ENCODE results near the gene NEUROD2. TPM values are rescaled to one million over a fixed set of nuclear protein-coding genes. Genes with fewer than 3 reads are reported as not detected.
A peak's percentile ranks its signal among the peaks of the same experiment; 100 is the strongest.

The NEUROD2 gene
- total RNA-seq, 2 experiments from 2014 or later: not detected

DNA sequence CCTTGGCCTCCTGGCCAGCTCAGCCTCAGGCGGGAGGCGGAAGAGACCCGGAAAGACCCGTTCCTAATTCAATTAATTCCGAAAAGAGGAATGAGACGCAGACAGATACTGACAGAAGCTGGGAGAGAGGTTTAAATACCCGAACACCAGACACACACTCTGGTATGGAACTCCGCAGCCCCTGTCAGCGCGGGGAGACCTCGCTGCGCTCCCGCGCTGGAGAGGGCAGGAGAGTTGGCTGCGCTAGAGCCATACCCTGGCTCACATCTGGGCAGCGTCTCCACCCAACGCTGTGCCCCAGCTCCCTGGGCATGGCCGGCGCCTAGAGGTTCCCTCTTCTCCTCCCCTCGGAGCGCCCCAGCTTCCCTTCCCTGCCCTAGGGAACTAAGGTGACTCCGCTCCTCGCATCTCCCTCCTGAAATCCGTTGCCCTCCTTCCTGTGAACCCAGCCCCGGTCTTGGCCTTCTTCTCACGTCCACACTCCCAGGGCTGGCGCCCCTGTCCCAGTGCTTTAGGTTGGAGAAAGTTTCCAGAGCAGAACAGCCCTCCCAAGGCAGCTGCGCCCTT is 8.0 kb downstream of the NEUROD2 start:
- DNase-seq (peak in 1 of 14 experiments; percentile 10), ATAC-seq (ENCODE audit: poor library complexity) (peak; percentile 21)
- Histone ChIP-seq H3K4me1 (ENCODE audit: insufficient read depth, low read length) (peaks cover 54% of the 10 kb centered on the region), H3K27me3 (ENCODE audit: control insufficient read depth in 1 of 2, insufficient read depth in 2 of 2, low read length in 2 of 2) (peaks cover 90 to 99% of the 10 kb centered on the region in 2 experiments), H3K4me3 (ENCODE audit: low read length) (no peak overlapping the region), H3K9me3 (ENCODE audit: control insufficient read depth in 1 of 2, insufficient read depth in 1 of 2, low read length in 2 of 2) (peaks cover 0 to 28% of the 10 kb centered on the region in 2 experiments), H3K36me3 (ENCODE audit: insufficient read depth, low read length) (no peaks in the 10 kb centered on the region), H3K27ac (ENCODE audit: low read depth in 1 of 2, low read length in 2 of 2) (no peak overlapping the region)
- H3K27ac Mint-ChIP-seq: no peak overlapping the region
- intact Hi-C loops (cut with DNase I, micrococcal nuclease): no loop called here
- CTCF ChIA-PET: interaction anchor here (0.6 to 1.7 kb wide), 3 partner anchors 22 to 370 kb away, joined by 3 to 9 read pairs (median 3); partner anchors contain the start of gene PNMT
- H3K36me3 Mint-ChIP-seq (ENCODE audit: low read depth): no peaks in the 10 kb centered on the region
- TF ChIP-seq, protein P1, sequence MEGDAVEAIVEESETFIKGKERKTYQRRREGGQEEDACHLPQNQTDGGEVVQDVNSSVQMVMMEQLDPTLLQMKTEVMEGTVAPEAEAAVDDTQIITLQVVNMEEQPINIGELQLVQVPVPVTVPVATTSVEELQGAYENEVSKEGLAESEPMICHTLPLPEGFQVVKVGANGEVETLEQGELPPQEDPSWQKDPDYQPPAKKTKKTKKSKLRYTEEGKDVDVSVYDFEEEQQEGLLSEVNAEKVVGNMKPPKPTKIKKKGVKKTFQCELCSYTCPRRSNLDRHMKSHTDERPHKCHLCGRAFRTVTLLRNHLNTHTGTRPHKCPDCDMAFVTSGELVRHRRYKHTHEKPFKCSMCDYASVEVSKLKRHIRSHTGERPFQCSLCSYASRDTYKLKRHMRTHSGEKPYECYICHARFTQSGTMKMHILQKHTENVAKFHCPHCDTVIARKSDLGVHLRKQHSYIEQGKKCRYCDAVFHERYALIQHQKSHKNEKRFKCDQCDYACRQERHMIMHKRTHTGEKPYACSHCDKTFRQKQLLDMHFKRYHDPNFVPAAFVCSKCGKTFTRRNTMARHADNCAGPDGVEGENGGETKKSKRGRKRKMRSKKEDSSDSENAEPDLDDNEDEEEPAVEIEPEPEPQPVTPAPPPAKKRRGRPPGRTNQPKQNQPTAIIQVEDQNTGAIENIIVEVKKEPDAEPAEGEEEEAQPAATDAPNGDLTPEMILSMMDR (IDR thresholded peaks at IDR 0.05): no peak
- H3K9me3 Mint-ChIP-seq: no peaks in the 10 kb centered on the region
- H3K27me3 Mint-ChIP-seq: peaks cover 93% of the 10 kb centered on the region
- H3K4me1 Mint-ChIP-seq (ENCODE audit: low read depth): peaks cover 23% of the 10 kb centered on the region
- H3K4me3 Mint-ChIP-seq: no peak overlapping the region
- POLR2A ChIA-PET: no interaction called here

DNA sequence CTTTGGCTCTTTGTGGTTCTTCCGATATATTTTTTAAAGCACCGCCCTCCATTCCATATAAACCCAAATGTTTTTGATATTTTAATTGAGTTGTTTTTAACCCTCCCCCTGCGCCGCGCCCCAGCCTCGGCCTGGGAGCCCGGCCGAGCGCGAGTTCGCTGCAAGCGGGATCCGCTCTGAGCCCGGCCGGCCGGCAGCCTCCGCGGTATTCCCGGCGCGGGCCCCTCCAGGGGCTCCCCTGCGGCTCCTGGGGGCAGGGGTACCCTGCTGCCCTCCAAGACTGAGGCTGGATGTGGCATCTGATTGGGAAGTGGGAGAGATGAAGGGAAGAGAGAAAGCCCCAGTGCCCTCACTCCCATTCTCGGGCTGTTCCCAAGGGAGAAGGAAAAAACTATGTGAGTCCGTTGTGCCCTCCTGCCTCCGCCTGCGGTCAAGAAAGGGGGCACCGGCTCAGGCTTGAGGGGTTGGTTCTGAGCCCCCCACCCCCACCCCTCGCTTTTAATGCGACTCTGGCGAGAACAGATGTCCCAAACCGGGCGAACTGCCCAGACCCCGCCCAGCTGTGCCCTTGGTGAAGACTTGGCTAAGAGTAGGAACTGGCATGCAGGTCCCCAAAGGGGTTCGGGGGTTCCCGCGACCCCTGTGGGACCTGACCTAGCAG is 8.6 kb downstream of the NEUROD2 start:
- CTCF ChIA-PET: interaction anchor here (0.6 to 1.6 kb wide), 2 partner anchors 69 to 370 kb away, joined by 3 read pairs; partner anchors contain the start of gene PNMT
- POLR2A ChIA-PET: interaction anchor here (0.6 kb wide), 1 partner anchor 89 kb away, joined by 3 read pairs; the partner anchor contains the start of gene PGAP3
- no peak overlapping the region for H3K4me3 ChIP-seq (ENCODE audit: low read length)

DNA sequence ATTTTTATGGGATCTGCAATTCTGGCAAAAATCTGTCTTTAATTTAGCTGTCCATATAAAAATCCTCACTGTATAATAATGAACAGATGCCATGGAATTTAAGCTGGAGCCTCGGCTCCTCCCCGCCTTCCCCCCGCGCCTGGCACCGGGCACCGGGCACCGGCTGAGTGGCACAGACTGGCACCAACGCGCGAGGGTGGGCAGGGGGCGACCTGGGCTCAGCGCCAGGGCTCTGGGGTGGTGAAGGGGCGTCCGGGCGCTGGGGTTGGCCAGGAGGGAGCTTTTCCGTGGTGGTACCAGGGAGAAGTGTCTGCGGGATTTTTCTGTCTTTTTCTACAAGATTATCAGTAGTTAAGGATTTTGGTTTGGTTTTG is 9.1 kb downstream of the NEUROD2 start:
- TF ChIP-seq, protein P1 (IDR thresholded peaks at IDR 0.05): no peak
- DNase-seq: no peak
- Histone ChIP-seq H3K9me3 (ENCODE audit: control insufficient read depth in 1 of 2, insufficient read depth in 1 of 2, low read length in 2 of 2) (peaks cover 0 to 28% of the 10 kb centered on the region in 2 experiments), H3K4me1 (ENCODE audit: insufficient read depth, low read length) (peaks cover 42% of the 10 kb centered on the region), H3K36me3 (ENCODE audit: insufficient read depth, low read length) (no peaks in the 10 kb centered on the region), H3K4me3 (ENCODE audit: low read length) (no peak overlapping the region), H3K27ac (ENCODE audit: low read depth in 1 of 2, low read length in 2 of 2) (no peak overlapping the region), H3K27me3 (ENCODE audit: control insufficient read depth in 1 of 2, insufficient read depth in 2 of 2, low read length in 2 of 2) (peaks cover 90 to 93% of the 10 kb centered on the region in 2 experiments)
- CTCF ChIA-PET: interaction anchor here (1.6 kb wide), 1 partner anchor 70 kb away, joined by 3 read pairs; the partner anchor contains the start of gene PNMT
- no peak for ATAC-seq (ENCODE audit: poor library complexity)
- Mint-ChIP-seq H3K36me3 (ENCODE audit: low read depth) (no peaks in the 10 kb centered on the region), H3K9me3 (no peaks in the 10 kb centered on the region), H3K4me1 (ENCODE audit: low read depth) (peaks cover 18% of the 10 kb centered on the region), H3K27me3 (peaks cover 95% of the 10 kb centered on the region), H3K27ac (no peak overlapping the region), H3K4me3 (no peak overlapping the region)
- intact Hi-C loops (cut with DNase I, micrococcal nuclease): no loop called here
- POLR2A ChIA-PET: interaction anchor here (0.6 kb wide), 1 partner anchor 89 kb away, joined by 3 read pairs; the partner anchor contains the start of gene PGAP3

More for the DNA sequence above, 8.6 kb downstream of the NEUROD2 start:
- peaks cover 20% of the 10 kb centered on the region for H3K4me1 Mint-ChIP-seq (ENCODE audit: low read depth)
- H3K9me3 Mint-ChIP-seq: no peaks in the 10 kb centered on the region
- TF ChIP-seq, protein P1 (IDR thresholded peaks at IDR 0.05): no peak
- DNase-seq (peak in 2 of 14 experiments; percentile 13 to 14), ATAC-seq (ENCODE audit: poor library complexity) (no peak)
- Histone ChIP-seq H3K9me3 (ENCODE audit: control insufficient read depth in 1 of 2, insufficient read depth in 1 of 2, low read length in 2 of 2) (peaks cover 0 to 28% of the 10 kb centered on the region in 2 experiments), H3K27me3 (ENCODE audit: control insufficient read depth in 1 of 2, insufficient read depth in 2 of 2, low read length in 2 of 2) (peaks cover 90 to 95% of the 10 kb centered on the region in 2 experiments), H3K36me3 (ENCODE audit: insufficient read depth, low read length) (no peaks in the 10 kb centered on the region), H3K27ac (ENCODE audit: low read depth in 1 of 2, low read length in 2 of 2) (no peak overlapping the region), H3K4me1 (ENCODE audit: insufficient read depth, low read length) (peaks cover 48% of the 10 kb centered on the region)
- H3K36me3 Mint-ChIP-seq (ENCODE audit: low read depth): no peaks in the 10 kb centered on the region
- intact Hi-C loops (cut with DNase I, micrococcal nuclease): no loop called here
- H3K27ac Mint-ChIP-seq: no peak overlapping the region
- peaks cover 94% of the 10 kb centered on the region for H3K27me3 Mint-ChIP-seq
- no peak overlapping the region for H3K4me3 Mint-ChIP-seq

All from CD4-positive, alpha-beta T cell (primary cell).